HG03432 (cell line): ENCODE results near the gene NME1.
A peak's percentile ranks its signal among the peaks of the same experiment; 100 is the strongest.
"Not testable (repeated sequence)": the region's sequence is repeated elsewhere in the genome, so short reads cannot be mapped to it uniquely, and the experiment has no call there.

Experiments
- ATAC-seq: cut with Tn5 transposase; IDR thresholded peaks from one replicate; pipeline ENCODE4 v1.9.1; 2021; ENCODE audit warnings: mild to moderate bottlenecking, moderate library complexity; ENCODE audit not compliant: unreplicated experiment

The NME1 gene

DNA sequence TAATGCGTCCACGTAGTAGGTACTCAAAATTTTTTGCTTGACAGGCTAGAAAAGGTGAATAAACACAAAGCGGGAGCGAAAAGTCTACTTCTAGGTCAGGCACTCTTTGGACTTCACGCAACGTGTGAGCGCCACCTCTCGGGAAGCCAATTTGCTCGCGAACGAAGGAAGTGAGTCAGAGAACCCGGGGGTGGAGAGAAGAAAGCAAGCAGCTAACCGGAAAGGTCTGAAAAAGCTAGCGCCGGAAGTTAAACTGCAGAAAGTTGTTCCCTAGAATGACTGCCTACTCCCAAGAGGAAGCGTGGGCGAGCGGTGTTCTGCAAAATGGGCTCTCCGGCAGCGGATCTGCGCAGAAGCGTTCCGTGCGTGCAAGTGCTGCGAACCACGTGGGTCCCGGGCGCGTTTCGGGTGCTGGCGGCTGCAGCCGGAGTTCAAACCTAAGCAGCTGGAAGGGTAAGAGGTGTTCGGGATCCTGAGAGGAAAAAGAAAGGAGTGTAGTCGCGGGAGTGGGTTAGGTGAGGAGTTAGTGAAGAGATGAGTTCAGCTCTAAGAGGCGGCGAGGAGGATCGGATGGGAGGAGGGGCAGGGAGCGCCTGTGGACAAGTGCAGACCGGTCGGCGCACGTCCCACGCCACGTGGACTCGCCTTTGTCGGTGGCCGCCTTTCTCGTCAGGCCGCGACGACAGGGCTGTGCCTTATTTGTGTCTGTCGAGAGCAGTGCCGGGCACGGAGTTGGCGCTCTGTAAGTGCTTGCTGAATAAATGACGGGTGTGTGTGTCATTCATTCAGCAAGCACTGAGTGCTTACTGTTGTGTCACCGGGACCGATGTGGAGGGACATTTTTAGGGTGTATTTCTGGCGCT lies at the start of gene NME1:
Gene NME1, plus strand, starts transcription at position 350 of the 863 bp plus-strand sequence. CDS start 2,096 bp downstream, outside the sequence.
- ATAC-seq, result peak; percentile 93

DNA sequence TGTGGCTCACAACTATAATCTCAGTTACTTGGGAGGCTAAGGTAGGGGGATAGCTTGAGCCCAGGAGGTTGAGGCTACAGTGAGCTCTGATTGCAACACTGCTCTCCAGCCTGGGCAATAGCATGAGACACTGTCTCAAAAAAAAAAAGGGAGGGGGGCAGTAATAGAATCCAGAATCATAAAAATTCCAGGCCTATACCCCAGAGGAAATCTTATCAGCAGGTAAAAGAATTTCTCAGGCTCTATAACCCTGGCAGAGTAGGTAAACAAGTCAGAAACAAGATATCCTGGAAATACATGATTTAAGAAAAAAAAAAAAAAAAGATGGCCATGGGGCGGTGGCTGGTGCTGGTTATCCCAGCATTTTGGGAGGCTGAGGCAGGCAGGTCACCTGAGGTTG lies 45.6 kb upstream of the NME1 start:
- no peak for ATAC-seq

DNA sequence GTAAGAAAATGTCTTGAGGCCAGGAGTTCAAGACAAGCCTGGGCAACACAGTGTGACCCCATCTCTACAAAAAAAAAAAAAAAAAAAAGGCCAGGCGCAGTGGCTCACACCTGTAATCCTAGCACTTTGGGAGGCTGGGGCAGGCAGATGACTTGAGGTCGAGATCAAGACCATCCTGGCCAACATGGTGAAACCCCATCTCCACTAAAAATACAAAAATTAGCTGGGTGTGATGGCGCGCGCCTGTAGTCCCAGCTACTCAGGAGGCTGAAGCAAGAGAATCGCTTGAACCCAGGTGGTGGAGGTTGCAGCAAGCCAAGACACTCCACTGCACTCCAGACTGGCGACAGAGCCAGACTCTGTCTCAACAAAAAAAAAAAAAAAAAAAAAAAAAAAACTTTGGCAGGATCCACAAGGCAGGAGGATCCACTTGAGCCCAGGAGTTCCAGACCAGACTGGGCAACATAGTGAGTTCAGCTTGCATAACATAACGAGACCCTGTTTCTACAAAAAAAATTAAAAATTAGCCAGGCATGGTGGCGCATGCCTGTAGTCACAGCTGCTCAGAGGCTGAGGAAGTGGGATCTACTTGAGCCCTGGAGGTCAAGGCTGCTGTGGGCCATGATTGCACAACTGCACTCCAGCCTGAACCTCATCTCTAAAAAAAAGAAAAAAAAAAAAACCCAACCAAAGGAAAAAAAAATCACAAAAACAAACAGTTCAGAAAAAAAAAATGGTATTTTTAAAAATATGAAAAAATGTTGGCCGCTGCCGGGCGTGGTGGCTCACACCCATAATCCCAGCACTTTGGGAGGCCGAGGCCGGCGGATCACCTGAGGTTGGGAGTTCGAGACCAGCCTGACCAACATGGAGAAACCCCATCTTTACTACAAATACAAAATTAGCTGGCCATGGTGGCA lies 40.8 kb upstream of the NME1 start:
- not testable (repeated sequence) for ATAC-seq

DNA sequence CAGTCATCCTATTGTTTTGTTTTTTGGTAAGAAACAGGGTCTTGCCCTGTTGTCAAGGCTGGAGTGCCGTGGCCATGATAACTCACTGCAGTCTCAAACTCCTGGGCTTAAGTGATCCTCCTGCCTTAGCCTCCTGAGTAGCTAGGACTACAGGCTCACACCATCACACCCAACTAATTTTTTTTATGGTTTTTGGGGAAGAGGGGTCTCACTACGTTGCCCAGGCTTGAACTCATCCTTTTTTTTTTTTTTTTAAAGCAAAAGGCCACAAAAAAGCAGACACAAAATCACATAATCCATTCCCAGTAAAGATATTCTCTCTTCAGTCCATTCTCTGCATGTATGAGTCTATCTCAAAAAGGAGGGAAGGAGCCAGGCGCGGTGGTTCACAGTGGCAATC lies 38.2 kb upstream of the NME1 start:
- no peak for ATAC-seq

DNA sequence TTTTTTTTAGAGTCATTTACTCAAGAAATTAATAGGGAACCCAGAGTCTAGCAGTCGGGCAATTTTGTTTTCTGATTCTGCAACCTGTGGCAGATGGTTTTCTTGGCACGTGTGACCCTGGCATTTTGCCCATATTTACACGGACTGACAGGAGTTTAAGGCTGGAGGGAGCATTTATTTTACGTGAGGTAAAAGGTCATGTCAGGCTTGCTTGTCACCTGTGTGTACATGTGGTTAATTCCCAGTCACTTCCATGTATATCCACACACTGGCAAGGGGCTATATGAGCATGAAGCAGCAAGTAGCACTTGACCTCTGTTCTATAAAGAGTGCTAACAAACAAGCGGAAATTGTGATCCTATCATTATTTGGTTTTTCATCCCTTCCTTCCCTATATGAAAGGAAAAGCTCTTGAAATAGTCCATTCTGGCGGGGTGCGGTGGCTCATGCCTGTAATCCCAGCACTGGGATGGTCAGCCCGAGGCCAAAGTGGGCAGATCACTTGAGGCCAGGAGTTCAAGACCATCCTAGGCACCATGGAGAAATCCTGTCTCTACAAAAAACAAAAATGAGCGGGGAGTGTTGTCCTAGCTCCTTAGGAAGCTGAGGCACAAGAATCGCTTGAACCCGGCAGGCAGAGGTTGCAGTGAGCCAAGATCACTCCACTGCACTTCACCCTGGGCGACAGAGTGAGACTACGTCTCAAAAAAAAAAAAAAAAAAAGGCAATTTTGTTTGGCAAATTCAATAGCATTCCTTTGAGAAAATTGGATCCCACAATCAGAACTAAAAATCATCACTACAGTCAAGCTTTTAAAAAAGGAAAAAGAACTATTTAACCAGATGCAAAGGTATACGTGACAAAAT lies 34.8 kb upstream of the NME1 start:
- no peak for ATAC-seq

DNA sequence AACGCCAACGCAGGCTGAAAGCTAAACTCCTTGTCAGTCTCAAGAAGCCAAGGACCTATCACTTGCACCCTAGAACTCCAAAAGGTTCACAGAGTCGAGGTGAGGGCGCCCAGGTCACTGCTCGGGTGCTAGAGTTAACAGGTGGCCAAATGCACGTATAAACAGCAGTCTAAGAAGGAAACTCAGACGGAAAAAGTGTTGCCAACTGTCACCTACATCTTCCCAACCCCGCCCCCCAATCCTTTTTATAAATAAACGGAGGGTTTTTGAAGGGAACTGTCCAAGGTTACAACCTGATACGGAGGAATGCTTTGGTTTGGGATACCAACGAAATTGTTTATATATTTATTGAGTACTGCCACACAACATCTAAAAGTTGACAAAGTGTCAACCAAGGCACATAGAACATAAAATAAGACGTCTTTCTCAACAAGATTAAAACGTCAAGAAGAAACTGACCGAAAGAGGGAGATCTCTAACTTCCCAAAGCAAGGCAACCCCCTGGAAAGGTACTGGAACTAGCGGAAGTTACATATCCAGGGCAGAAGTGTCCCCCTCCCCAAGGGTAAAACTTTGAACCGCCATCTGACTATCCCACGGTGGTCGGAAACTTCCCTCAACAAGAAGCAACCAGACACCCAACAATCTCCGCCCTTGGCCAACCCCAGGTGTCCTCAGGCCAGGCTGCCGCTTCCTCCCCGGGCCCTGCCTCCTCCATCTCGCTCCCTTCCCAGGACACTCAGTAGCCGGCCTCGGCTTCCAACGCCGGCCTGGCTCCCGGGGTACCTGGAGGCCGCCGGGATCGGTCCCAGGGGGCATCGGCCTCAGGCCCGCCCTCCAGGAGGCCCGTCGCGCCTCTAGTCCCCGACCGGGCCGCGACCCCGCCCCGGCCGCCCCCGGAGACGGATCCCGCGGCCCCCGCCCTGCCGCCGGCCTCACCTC lies 33.7 kb upstream of the NME1 start:
- peak; percentile 31 for ATAC-seq

DNA sequence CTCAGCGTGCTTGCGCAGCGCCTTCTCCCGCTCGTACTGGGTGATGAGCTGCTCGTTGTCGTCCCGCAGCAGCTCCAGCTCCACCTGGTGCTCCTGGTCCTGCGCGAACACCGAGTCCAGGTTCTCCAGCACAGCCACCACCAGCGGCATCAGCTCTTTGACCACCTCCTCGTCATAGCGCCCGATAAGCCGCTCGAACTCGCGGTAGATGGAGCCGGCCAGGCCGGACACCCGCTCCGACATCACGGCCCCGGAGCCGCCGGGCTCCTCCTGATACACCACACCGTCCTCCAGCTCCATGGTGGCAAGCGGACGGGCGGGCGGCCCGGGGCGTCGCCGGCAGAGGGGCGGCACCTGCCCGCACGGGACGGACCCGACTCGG lies 33.0 kb upstream of the NME1 start:
- ATAC-seq, result peak; percentile 47

DNA sequence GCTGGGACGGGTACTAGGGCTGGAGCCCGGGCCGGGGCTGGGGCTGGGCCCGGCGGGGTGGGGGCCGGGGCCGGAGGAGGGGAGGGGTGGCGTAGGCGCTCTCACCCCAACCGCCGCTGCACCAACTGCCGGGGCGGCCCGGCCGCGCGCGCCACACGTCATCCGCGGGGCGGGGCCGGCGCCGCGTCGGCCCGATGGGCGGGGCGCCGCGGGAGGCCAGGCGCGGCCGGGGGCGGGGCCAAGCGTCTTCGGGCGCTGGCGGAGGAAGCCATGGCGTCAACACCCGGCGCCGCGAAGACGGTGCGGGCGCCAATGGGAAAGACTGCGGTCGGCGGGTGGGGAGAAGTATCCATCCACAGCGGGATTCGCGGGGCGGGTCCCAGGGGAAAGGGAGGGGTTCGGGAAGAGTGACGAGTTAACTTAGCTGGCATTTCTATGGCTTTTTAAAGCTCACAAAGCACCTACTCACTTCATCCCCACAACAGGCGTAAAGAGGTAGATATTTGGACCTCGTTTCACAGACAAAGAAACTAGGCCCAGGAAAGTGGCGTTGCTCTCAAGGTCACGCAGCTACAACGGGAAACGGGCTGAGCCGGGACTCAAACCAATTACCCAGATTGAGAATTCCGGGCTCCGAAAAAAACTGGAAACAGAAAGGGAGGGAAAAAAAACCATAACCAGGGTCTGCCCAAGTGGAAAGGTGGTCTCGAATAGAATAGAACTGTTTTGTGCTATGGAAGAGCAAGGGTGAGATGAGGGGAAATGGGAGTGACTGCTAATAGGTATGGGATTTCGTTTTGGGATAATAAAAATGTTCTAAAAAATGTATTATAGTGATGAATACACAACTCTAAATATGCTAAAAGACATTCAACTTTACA lies 32.4 kb upstream of the NME1 start, which contains the start of gene SPAG9:
Gene SPAG9, minus strand, starts transcription at position 130 of the 881 bp plus-strand sequence. CDS start 212 bp downstream, outside the sequence.
- peak; percentile 76 for ATAC-seq

DNA sequence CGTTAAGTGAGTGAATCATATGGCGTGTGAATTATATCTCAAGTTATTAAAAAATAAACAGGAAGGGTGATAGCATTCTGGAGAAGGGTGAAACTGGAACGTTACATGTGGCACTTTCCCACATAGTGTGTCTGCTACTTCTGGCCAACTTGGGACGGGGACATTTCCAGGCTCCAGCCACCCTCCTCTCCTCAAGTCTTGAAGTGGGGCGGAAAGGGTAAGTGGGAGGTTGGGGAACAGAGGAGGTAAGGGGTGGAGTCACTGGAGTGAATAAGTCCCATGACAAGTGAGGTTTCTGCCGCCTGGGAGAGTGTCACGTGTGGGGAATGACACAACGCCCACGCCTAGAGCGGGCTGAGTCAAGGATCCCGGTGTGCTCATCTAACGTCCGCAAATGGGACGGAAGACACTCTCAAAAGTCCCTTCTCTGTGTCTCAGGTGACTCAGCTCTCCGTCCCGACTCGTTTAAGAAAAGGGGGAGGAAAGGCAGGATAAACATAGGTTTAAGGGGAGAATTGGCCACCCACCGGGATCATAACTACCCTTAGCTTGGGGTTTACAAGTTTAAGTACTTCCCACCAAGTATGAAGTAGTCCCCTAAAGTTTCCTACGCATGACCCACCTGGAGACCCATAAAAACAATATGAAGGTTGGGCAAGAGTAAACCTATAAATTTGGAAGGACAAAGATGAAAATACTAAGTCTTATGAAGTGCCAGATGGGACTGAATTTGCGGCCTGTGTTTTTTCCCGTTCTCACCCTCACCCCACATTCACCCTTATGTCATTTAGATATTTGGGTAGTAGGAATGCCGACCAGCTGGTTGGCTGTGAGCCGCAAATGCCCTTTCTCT lies 31.5 kb upstream of the NME1 start:
- ATAC-seq, result peak; percentile 38

DNA sequence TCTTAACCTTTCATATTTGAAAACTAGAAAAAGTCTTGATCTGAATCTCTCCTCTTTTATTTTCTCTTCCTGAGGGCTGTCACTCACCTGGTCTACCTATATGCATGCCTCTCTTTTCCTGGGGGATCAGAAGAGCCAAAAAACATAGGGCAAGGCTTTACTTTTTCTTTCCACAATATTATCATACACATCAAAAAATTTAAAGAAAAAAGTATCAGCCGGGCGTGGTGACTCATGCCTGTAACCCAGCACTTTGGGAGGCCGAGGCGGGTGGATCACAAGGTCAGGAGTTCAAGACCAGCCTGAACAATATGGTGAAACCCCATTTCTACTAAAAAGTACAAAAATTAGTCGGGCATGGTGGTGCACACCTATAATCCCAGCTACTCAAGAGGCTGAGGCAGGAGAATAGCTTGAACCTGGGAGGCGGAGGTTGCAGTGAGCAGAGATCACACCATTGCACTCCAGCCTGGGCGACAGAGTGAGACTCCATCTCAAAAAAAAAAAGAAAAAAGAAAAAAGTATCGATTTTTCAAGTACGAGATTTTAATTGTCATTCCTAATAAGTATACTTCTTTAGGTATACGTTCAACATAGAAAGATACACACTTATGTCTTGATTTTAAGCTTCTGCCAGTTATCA lies 30.8 kb upstream of the NME1 start:
- not testable (repeated sequence) for ATAC-seq

DNA sequence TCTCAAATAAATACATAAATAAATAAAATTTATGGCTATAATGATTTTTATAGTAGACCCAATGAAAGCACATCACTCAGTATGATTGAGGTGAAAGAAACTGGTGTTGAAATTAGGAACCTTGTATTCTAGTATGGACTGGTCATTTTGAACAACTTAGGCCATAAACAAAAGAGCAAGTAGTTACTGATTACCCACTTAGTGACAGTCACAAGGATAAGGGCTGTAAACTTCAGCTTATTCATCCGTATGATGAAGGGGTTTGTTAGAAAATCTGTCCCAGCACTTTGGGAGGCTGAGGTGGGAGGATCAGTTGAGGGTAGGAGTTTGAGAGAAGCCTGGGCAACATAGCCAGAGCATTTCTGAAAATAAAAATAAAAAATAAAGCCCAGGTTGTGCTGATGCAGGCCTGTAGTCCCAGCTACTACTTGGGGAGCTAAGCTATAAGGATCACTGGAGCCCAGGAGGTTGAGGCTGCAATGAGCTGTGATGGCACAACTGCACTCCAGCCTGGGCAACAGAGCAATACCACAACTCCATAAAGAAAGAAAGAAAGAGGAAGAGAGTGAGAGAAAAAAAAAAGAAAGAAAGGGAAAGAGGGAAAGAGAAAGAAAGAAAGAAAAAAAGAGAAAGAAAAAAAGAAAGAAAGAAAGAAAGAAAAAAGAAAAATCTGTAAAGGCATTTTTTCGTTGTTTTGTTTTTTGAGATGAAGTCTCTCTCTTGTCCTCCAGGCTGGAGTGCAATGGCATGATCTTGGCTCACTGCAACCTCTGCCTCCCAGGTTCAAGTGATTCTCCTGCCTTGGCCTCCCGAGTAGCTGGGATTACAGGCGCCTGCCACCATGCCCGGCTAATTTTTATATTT lies 28.5 kb upstream of the NME1 start:
- no peak for ATAC-seq

DNA sequence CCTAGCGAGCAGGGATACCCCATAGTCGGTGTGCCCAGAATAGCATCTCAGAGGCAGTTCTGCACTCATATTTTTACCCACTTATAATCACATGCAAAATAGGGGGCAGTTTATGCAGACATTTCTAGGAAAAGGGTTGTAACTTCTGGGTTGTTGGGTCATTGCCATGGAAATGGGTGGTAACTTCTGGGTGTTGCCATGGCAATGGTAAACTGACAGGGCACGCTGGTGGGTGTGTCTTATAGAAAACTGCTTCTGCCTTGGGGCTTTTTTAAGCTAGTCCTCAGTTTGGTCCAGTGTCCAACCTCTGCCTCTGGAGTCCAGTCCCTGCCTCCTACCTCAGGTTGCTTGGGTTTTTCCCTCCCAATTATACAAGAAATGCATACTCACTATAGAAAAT lies 25.3 kb upstream of the NME1 start:
- ATAC-seq, result no peak

DNA sequence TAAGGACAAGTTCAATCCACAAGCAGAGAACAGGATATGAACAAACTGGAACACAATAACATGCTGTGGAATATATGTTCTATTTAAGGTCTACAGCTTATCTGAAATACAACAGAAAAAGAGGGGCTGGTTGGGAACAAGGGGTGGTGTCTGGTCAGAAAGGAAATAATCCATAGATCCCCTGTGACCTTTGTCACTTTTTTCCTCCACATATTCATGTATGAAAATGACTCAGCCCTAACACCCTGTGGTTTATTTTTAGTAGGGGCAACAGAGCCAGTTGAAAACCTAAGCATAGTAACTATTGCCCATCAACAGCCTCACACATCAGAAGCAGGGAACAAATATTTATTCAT lies 20.4 kb upstream of the NME1 start:
- peak; percentile 75 for ATAC-seq

DNA sequence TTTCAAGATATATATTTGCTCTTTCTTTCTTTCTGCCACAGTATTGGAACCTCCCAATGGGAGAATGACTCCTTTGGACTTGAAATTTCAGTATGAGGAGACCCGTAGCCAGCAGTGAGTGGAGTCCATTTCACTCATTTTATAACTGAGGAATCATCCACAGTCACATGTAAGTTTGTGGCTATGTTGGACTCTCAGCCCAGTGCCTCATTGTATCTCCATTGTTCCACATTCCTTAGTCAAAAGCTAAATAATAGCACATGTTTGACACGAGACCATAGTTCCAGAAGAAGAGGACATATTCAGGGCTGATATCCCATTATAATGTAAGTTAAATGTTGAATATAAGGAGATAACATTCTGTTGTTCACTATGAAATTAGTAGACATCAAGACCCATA lies 20.0 kb upstream of the NME1 start:
- ATAC-seq, result no peak

DNA sequence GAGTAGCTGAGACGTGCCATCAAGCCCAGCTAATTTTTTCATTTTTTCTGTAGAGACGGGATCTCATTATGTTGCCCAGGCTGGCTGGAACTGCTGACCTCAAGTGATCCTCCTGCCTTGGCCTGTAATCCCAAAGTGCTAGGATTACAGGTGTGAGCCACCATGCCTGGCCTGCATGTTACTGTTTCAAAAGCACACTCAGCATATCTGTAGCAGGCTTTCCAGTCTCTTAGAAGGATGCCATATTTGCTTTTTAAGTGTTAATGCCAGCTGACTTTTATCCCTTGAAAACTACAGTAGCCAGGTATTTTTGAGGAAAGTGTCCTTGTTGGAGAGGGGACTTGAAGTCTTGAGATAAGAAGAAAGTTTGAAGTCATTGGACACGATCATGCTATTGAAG lies 17.4 kb upstream of the NME1 start:
- no peak for ATAC-seq

DNA sequence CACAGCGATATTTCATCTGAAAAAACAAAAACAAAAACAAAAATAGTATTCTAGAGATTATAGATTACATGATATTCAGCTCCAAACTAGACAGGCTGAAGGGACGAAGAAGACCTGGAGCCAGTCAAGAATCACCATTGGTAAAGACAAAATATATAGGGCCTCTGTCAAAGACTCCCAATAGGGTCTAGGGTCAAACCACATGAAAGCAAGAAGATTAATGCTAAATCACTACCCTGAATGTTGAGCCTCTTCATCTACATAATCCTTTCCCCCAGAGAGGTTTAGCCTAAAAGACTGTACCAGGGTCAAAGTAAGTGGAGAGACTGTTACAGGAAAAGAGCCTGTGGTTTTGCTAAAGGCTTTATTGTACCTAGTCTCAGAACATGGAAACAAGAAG lies 10.8 kb upstream of the NME1 start:
- ATAC-seq, result no peak
